ENCODE data around the gene ZBTB34.

DNA sequence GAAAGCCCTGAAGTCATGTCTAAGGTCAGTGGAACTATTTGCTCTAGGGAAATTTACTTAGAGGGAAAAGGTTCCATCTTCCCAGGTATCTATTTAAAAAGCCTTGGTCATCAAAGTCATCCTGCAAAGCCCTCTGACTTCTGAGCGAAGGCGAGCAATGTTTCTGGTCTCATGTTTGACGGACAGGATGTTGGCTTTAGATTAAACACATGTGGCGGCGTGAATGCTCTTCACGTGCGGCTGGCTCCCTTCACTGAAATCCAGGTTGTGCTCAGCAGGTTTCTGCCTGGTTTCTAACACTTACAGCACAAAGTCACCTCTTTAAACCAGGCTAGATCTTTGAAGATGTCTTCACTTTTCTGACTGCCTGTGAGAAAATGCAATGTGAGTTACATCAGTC lies 5.7 kb upstream of the ZBTB34 start:
- TF ChIP-seq PRDM1 (tag by site-specific recombination; IDR thresholded peaks at IDR 0.05) (no peak), ZNF121 (tag by site-specific recombination; IDR thresholded peaks at IDR 0.05) (no peak)
- TF ChIP-seq, protein P1, sequence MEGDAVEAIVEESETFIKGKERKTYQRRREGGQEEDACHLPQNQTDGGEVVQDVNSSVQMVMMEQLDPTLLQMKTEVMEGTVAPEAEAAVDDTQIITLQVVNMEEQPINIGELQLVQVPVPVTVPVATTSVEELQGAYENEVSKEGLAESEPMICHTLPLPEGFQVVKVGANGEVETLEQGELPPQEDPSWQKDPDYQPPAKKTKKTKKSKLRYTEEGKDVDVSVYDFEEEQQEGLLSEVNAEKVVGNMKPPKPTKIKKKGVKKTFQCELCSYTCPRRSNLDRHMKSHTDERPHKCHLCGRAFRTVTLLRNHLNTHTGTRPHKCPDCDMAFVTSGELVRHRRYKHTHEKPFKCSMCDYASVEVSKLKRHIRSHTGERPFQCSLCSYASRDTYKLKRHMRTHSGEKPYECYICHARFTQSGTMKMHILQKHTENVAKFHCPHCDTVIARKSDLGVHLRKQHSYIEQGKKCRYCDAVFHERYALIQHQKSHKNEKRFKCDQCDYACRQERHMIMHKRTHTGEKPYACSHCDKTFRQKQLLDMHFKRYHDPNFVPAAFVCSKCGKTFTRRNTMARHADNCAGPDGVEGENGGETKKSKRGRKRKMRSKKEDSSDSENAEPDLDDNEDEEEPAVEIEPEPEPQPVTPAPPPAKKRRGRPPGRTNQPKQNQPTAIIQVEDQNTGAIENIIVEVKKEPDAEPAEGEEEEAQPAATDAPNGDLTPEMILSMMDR (tag by site-specific recombination; IDR thresholded peaks at IDR 0.05): no peak
- TF ChIP-seq, protein P2, sequence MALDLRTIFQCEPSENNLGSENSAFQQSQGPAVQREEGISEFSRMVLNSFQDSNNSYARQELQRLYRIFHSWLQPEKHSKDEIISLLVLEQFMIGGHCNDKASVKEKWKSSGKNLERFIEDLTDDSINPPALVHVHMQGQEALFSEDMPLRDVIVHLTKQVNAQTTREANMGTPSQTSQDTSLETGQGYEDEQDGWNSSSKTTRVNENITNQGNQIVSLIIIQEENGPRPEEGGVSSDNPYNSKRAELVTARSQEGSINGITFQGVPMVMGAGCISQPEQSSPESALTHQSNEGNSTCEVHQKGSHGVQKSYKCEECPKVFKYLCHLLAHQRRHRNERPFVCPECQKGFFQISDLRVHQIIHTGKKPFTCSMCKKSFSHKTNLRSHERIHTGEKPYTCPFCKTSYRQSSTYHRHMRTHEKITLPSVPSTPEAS (tag by site-specific recombination; IDR thresholded peaks at IDR 0.05): no peak
- TF ChIP-seq, protein P3, sequence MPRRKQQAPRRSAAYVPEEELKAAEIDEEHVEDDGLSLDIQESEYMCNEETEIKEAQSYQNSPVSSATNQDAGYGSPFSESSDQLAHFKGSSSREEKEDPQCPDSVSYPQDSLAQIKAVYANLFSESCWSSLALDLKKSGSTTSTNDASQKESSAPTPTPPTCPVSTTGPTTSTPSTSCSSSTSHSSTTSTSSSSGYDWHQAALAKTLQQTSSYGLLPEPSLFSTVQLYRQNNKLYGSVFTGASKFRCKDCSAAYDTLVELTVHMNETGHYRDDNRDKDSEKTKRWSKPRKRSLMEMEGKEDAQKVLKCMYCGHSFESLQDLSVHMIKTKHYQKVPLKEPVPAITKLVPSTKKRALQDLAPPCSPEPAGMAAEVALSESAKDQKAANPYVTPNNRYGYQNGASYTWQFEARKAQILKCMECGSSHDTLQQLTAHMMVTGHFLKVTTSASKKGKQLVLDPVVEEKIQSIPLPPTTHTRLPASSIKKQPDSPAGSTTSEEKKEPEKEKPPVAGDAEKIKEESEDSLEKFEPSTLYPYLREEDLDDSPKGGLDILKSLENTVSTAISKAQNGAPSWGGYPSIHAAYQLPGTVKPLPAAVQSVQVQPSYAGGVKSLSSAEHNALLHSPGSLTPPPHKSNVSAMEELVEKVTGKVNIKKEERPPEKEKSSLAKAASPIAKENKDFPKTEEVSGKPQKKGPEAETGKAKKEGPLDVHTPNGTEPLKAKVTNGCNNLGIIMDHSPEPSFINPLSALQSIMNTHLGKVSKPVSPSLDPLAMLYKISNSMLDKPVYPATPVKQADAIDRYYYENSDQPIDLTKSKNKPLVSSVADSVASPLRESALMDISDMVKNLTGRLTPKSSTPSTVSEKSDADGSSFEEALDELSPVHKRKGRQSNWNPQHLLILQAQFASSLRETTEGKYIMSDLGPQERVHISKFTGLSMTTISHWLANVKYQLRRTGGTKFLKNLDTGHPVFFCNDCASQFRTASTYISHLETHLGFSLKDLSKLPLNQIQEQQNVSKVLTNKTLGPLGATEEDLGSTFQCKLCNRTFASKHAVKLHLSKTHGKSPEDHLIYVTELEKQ (tag by site-specific recombination; IDR thresholded peaks at IDR 0.05; ENCODE audit: borderline replicate concordance): no peak

Measured in HEK293 (cell line).